GM12864 (cell line): ENCODE results near the gene DCTPP1.

Source experiments
- DNase-seq: peaks from one replicate; pipeline ENCODE4 v3.0.0-alpha.2; 2011; ENCODE audit warnings: low read depth
- H3K4me3 ChIP-seq: 2 replicates; pipeline ENCODE4 v1.5.1; 2011; ENCODE audit warnings: mild to moderate bottlenecking, low read depth, low read length, control low read depth
- TF ChIP-seq, protein P1 (sequence below): IDR thresholded peaks from 2 replicates; pipeline ENCODE4 v1.5.1; 2011; ENCODE audit warnings: low read depth, mild to moderate bottlenecking, moderate library complexity, low read length, control low read depth, inconsistent platforms; ENCODE audit errors: missing control alignments

Gene DCTPP1

DNA sequence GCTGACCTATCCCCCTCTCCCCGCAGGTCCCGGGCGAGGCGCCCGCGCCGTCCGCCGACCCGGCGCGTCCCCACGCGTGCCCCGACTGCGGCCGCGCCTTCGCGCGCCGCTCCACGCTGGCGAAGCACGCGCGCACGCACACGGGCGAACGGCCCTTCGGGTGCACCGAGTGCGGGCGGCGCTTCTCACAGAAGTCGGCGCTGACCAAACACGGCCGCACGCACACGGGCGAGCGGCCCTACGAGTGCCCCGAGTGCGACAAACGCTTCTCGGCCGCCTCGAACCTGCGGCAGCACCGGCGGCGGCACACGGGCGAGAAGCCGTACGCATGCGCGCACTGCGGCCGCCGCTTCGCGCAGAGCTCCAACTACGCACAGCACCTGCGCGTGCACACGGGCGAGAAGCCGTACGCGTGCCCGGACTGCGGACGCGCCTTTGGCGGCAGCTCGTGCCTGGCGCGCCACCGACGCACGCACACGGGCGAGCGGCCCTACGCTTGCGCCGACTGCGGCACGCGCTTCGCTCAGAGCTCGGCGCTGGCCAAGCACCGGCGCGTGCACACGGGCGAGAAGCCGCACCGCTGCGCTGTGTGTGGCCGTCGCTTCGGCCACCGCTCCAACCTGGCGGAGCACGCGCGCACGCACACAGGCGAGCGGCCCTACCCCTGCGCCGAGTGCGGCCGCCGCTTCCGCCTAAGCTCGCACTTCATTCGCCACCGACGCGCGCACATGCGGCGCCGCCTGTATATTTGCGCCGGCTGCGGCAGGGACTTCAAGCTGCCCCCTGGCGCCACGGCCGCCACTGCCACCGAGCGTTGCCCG is 12.1 kb downstream of the DCTPP1 start:
- TF ChIP-seq, protein P1, sequence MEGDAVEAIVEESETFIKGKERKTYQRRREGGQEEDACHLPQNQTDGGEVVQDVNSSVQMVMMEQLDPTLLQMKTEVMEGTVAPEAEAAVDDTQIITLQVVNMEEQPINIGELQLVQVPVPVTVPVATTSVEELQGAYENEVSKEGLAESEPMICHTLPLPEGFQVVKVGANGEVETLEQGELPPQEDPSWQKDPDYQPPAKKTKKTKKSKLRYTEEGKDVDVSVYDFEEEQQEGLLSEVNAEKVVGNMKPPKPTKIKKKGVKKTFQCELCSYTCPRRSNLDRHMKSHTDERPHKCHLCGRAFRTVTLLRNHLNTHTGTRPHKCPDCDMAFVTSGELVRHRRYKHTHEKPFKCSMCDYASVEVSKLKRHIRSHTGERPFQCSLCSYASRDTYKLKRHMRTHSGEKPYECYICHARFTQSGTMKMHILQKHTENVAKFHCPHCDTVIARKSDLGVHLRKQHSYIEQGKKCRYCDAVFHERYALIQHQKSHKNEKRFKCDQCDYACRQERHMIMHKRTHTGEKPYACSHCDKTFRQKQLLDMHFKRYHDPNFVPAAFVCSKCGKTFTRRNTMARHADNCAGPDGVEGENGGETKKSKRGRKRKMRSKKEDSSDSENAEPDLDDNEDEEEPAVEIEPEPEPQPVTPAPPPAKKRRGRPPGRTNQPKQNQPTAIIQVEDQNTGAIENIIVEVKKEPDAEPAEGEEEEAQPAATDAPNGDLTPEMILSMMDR: no peak
- H3K4me3 ChIP-seq: peak overlapping the region; percentile 70
- peak; percentile 82 for DNase-seq

DNA sequence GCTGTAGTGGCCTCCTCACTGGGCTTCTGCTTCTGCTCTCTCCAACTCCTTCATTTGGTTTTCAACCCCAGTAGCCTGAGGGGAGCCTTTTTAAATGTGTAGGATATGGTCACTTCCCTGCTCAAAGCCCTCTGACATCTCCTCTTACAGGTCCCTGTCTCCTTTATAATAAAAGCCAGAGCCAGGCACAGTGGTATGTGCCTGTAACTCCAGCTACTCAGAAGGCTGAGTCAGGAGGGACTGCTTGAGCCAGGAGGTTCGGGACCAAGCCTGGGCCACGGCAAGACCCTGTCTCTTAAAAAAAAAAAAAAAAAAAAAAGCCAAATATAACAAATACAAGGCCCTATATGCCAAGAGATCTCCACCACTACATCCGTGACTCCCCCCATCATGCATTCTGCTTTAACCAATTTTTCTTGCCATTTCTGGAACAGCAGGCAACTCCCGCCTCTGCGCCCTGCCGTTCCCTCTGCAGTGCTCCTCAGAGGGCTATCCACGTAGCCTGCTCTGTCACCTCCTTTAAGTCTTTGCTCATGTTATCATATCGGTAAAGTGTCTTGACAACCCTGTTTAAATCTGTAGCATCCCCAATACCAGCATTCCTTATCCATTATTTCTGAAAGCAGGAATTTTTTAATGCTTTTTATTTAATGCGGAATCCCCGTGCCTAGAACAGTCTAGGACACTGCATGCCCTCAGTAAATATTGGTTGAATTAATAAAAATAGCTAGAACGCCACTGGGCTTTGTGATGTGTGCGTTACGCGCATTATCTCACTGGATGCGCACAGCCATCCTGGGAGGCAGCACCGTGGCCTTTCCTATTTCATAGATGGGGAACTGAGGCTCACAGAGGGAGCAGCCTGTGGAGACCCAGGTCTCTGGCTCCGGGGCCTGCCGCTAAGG is 13.0 kb downstream of the DCTPP1 start:
- TF ChIP-seq, protein P1: no peak
- H3K4me3 ChIP-seq: peak overlapping the region; percentile 70
- DNase-seq: no peak

DNA sequence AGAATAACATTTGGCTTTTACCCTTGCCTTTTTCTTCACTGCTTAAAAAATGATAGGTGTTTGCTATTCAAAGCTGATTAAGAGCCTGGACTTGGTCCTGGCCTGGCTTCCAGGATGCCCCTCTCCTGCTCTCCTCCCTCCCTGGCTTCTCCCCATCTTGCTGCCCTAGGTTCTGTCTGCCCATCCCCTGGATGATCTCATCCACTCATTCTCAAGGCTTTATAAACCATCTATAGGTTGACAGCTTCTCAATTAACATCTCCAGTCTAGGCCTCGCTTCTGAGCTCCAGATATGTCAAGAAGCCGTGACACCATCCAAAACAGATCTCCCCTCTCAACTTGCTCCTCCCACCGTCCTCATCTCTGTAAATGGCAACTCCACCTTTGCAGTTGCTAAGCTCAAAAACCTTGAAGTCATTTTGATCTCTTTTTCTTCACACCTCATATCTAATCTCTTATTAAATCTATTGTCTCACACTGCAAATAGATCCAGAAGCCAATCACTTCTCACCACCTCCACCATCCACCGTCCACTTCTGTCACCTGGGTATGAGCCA is 13.7 kb downstream of the DCTPP1 start:
- no peak for DNase-seq
- TF ChIP-seq, protein P1: no peak

DNA sequence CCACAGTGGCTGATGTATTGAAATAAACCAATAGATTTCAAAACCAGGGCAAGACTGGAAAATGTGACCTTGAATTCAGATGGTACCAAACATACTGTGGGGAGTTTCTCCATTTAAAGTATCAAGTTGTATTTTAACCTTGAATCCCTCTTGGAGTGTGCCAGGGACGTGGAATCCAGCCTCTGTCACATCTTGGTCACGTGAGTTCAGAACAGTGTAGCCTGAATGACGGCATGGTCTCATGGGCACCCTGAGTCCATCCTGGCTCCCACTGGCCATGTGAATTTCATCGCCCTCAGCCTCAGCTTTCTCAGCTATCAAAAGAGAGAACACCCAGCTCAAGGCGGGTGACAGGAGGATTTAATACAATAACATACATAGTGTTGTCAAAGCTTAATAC is 15.7 kb downstream of the DCTPP1 start:
- no peak overlapping the region for H3K4me3 ChIP-seq
- TF ChIP-seq, protein P1: no peak
- DNase-seq: no peak

More for the DNA sequence above, 13.7 kb downstream of the DCTPP1 start:
- H3K4me3 ChIP-seq: no peak overlapping the region

DNA sequence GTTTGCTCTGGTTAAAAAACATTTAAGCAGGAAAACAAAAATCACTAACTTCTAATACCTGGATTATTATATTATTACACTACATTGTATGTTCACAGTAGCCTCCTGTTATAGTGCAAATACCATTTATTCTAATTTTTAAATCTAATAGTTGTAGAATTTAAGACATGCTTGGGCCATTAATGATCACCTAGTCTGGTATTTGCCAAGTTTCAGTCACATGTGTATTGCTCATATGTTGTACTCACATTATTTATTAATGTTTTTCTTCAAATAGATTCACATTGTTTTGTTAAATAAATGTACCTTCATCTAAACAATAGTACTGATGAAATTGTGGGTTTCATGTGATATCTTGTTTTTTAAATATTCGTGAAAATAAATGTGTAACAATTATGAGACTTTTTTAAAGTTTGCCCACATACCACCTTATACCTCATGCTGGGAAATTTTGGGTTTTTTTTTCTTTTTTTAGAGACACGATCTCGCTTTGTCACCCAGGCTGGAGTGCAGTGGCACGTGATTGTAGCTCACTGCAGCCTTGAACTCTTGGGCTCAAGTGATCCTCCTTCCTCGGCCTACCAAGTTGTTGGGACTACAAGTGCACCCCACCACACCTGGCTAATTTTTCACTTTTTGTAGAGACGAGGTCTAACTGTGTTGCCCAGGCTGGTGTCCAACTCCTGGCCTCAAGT is 16.6 kb downstream of the DCTPP1 start:
- DNase-seq: no peak
- H3K4me3 ChIP-seq: no peak overlapping the region
- TF ChIP-seq, protein P1: no peak
